ENCODE results near the gene DHX34.

DHX34 gene

GRCh38 chr19:47339196-47339880 lies 9.8 kb upstream of the DHX34 start:
- Histone ChIP-seq H3K36me3 (ENCODE audit: insufficient read depth, low read length) (no peaks in the 10 kb centered on the region; the same call in 1 of the 2 replicates), H3K79me2 (ENCODE audit: insufficient read depth, low read length) (no peaks in the 10 kb centered on the region), H3K4me3 (ENCODE audit: low read depth, low read length, poor library complexity, severe bottlenecking) (no peak overlapping the region), H3K27me3 (ENCODE audit: insufficient read depth, low read length) (peaks cover 7% of the 10 kb centered on the region; the same call in 1 of the 2 replicates), H3K9me2 (ENCODE audit: low read depth, low read length) (no peaks in the 10 kb centered on the region), H3K27ac (ENCODE audit: low read depth, low read length, poor library complexity, severe bottlenecking) (no peak overlapping the region), H3F3A (ENCODE audit: insufficient read depth, low read length) (no peaks in the 10 kb centered on the region), H3K4me1 (ENCODE audit: insufficient read depth, low read length, severe bottlenecking) (peaks cover 5% of the 10 kb centered on the region), H4K20me1 (ENCODE audit: insufficient read depth, low read length) (no peaks in the 10 kb centered on the region), H3K9ac (ENCODE audit: low read length) (no peak overlapping the region), H3K4me2 (ENCODE audit: low read length) (no peak overlapping the region), H2AFZ (ENCODE audit: low read length) (no peak overlapping the region), H3K9me3 (ENCODE audit: low read length) (no peaks in the 10 kb centered on the region)
- no peak for TF ChIP-seq CTCF (IDR thresholded peaks at IDR 0.05; ENCODE audit: low read length)
- no peak for TF ChIP-seq EZH2 (IDR thresholded peaks at IDR 0.05; ENCODE audit: borderline replicate concordance, low read length)

GRCh38 chr19:47340477-47341208 lies 8.5 kb upstream of the DHX34 start:
- no peak for TF ChIP-seq CTCF (IDR thresholded peaks at IDR 0.05; ENCODE audit: low read length)
- no peak for TF ChIP-seq EZH2 (IDR thresholded peaks at IDR 0.05; ENCODE audit: borderline replicate concordance, low read length)
- Histone ChIP-seq H3K27ac (ENCODE audit: low read depth, low read length, poor library complexity, severe bottlenecking) (no peak overlapping the region), H3K9me2 (ENCODE audit: low read depth, low read length) (no peaks in the 10 kb centered on the region)

GRCh38 chr19:47341734-47342133 lies 7.4 kb upstream of the DHX34 start:
- no peak overlapping the region for H3K27ac ChIP-seq (ENCODE audit: low read depth, low read length, poor library complexity, severe bottlenecking)
- H3K9me2 ChIP-seq (ENCODE audit: low read depth, low read length), result no peaks in the 10 kb centered on the region
- H3K4me3 ChIP-seq (ENCODE audit: low read depth, low read length, poor library complexity, severe bottlenecking), result no peak overlapping the region
- TF ChIP-seq CTCF (IDR thresholded peaks at IDR 0.05; ENCODE audit: low read length) (no peak), EZH2 (IDR thresholded peaks at IDR 0.05; ENCODE audit: borderline replicate concordance, low read length) (no peak)
- no peaks in the 10 kb centered on the region; the same call in 1 of the 2 replicates for H3K36me3 ChIP-seq (ENCODE audit: insufficient read depth, low read length)
- H3K4me1 ChIP-seq (ENCODE audit: insufficient read depth, low read length, severe bottlenecking), result peaks cover 6% of the 10 kb centered on the region
- no peaks in the 10 kb centered on the region for H3K9me3 ChIP-seq (ENCODE audit: low read length)
- no peak overlapping the region for H2AFZ ChIP-seq (ENCODE audit: low read length)
- no peaks in the 10 kb centered on the region for H4K20me1 ChIP-seq (ENCODE audit: insufficient read depth, low read length)
- H3K79me2 ChIP-seq (ENCODE audit: insufficient read depth, low read length), result no peaks in the 10 kb centered on the region
- peaks cover 7% of the 10 kb centered on the region; the same call in 1 of the 2 replicates for H3K27me3 ChIP-seq (ENCODE audit: insufficient read depth, low read length)
- no peaks in the 10 kb centered on the region for H3F3A ChIP-seq (ENCODE audit: insufficient read depth, low read length)
- H3K4me2 ChIP-seq (ENCODE audit: low read length), result no peak overlapping the region
- no peak overlapping the region for H3K9ac ChIP-seq (ENCODE audit: low read length)

More at GRCh38 chr19:47340477-47341208, 8.5 kb upstream of the DHX34 start:
- peaks cover 5% of the 10 kb centered on the region for H3K4me1 ChIP-seq (ENCODE audit: insufficient read depth, low read length, severe bottlenecking)
- H3F3A ChIP-seq (ENCODE audit: insufficient read depth, low read length), result no peaks in the 10 kb centered on the region
- no peaks in the 10 kb centered on the region for H3K9me3 ChIP-seq (ENCODE audit: low read length)
- no peak overlapping the region for H2AFZ ChIP-seq (ENCODE audit: low read length)
- H3K4me2 ChIP-seq (ENCODE audit: low read length), result no peak overlapping the region
- H3K79me2 ChIP-seq (ENCODE audit: insufficient read depth, low read length), result no peaks in the 10 kb centered on the region
- H4K20me1 ChIP-seq (ENCODE audit: insufficient read depth, low read length), result no peaks in the 10 kb centered on the region
- peaks cover 7% of the 10 kb centered on the region; the same call in 1 of the 2 replicates for H3K27me3 ChIP-seq (ENCODE audit: insufficient read depth, low read length)
- no peak overlapping the region for H3K4me3 ChIP-seq (ENCODE audit: low read depth, low read length, poor library complexity, severe bottlenecking)
- H3K36me3 ChIP-seq (ENCODE audit: insufficient read depth, low read length), result no peaks in the 10 kb centered on the region; the same call in 1 of the 2 replicates
- no peak overlapping the region for H3K9ac ChIP-seq (ENCODE audit: low read length)

Measured in OCI-LY1 (cell line).